Osteoblast (primary cell): ENCODE data around the gene HSPA12B. TPM values are rescaled to one million over a fixed set of nuclear protein-coding genes. Genes with fewer than 3 reads are reported as not detected.

Source experiments
- DNase-seq: peaks from one replicate; pipeline ENCODE4 v3.0.0; 2011; ENCODE audit warnings: low spot score, mixed read lengths; ENCODE audit not compliant: insufficient read length; ENCODE audit errors: missing footprints
- H2AFZ ChIP-seq: 2 replicates; pipeline ENCODE4 v1.6.0; 2011; ENCODE audit warnings: mild to moderate bottlenecking, low read length
- H3K27ac ChIP-seq: 2 replicates; pipeline ENCODE4 v1.5.1; 2011; ENCODE audit warnings: mild to moderate bottlenecking, low read depth, low read length, moderate library complexity
- H3K27me3 ChIP-seq: 2 replicates; pipeline ENCODE4 v1.6.0; 2012; ENCODE audit warnings: mild to moderate bottlenecking, control low read depth, inconsistent platforms, low read length, moderate library complexity; ENCODE audit not compliant: insufficient read depth
- H3K36me3 ChIP-seq: 2 replicates; pipeline ENCODE4 v1.5.1; 2011; ENCODE audit warnings: mild to moderate bottlenecking, low read length, control low read depth, moderate library complexity; ENCODE audit not compliant: insufficient read depth
- H3K4me1 ChIP-seq: 2 replicates; pipeline ENCODE4 v1.5.1; 2011; ENCODE audit warnings: mild to moderate bottlenecking, low read length, control low read depth, moderate library complexity; ENCODE audit not compliant: insufficient read depth
- H3K4me2 ChIP-seq: 2 replicates; pipeline ENCODE4 v1.6.0; 2011; ENCODE audit warnings: mild to moderate bottlenecking, low read length; ENCODE audit not compliant: insufficient read depth
- H3K4me3 ChIP-seq: fragments of 200-600 bp; sonication (generic); 3 replicates; pipeline ENCODE4 v1.5.1; 2012; ENCODE audit warnings: mild to moderate bottlenecking, low read length, inconsistent platforms; ENCODE audit not compliant: insufficient read depth
- H3K79me2 ChIP-seq: 2 replicates; pipeline ENCODE4 v1.6.0; 2012; ENCODE audit warnings: mild to moderate bottlenecking, low read length, control low read depth, inconsistent platforms; ENCODE audit not compliant: insufficient read depth
- H3K9me3 ChIP-seq: 2 replicates; pipeline ENCODE4 v1.5.1; 2011; ENCODE audit warnings: low read depth, low read length, control low read depth
- H4K20me1 ChIP-seq: 2 replicates; pipeline ENCODE4 v1.6.0; 2012; ENCODE audit warnings: mild to moderate bottlenecking, low read length, control low read depth; ENCODE audit not compliant: insufficient read depth
- total RNA-seq: library from RNA; depleted of rRNA; stranded (reverse); fragments of >200 nt; gene quantifications from 2 replicates; pipeline ENCODE4 v1.2.3, GENCODE V29; 2012
- TF ChIP-seq, protein P1 (sequence below): IDR thresholded peaks from 2 replicates; pipeline ENCODE4 v1.5.1; 2011; ENCODE audit warnings: mild to moderate bottlenecking, low read depth, low read length, moderate library complexity; ENCODE audit errors: extremely low read depth

HSPA12B gene
- total RNA-seq, 1 donor, result not detected

- TF ChIP-seq, protein P1, sequence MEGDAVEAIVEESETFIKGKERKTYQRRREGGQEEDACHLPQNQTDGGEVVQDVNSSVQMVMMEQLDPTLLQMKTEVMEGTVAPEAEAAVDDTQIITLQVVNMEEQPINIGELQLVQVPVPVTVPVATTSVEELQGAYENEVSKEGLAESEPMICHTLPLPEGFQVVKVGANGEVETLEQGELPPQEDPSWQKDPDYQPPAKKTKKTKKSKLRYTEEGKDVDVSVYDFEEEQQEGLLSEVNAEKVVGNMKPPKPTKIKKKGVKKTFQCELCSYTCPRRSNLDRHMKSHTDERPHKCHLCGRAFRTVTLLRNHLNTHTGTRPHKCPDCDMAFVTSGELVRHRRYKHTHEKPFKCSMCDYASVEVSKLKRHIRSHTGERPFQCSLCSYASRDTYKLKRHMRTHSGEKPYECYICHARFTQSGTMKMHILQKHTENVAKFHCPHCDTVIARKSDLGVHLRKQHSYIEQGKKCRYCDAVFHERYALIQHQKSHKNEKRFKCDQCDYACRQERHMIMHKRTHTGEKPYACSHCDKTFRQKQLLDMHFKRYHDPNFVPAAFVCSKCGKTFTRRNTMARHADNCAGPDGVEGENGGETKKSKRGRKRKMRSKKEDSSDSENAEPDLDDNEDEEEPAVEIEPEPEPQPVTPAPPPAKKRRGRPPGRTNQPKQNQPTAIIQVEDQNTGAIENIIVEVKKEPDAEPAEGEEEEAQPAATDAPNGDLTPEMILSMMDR, result no peak
- Histone ChIP-seq H3K36me3 (peaks cover 5% of the 10 kb centered on the region), H3K4me2 (no peak overlapping the region), H3K79me2 (peaks cover 35% of the 10 kb centered on the region), H3K9me3 (no peaks in the 10 kb centered on the region), H3K27me3 (peaks cover 6% of the 10 kb centered on the region), H3K4me1 (peaks cover 28% of the 10 kb centered on the region), H3K4me3 (no peak overlapping the region), H4K20me1 (peaks cover 39% of the 10 kb centered on the region), H3K27ac (no peak overlapping the region), H2AFZ (no peak overlapping the region)
- no peak for DNase-seq
Observed at GRCh38 chr20:3783068-3783489, 50.6 kb downstream of the HSPA12B start.

- H3K4me2 ChIP-seq, result no peak overlapping the region
- peaks cover 3% of the 10 kb centered on the region for H3K27me3 ChIP-seq
- TF ChIP-seq, protein P1, result no peak
- peaks cover 5% of the 10 kb centered on the region for H3K36me3 ChIP-seq
- DNase-seq, result no peak
- H3K79me2 ChIP-seq, result peaks cover 35% of the 10 kb centered on the region
- H2AFZ ChIP-seq, result no peak overlapping the region
- peaks cover 39% of the 10 kb centered on the region for H4K20me1 ChIP-seq
- no peak overlapping the region for H3K27ac ChIP-seq
- peaks cover 26% of the 10 kb centered on the region for H3K4me1 ChIP-seq
- H3K9me3 ChIP-seq, result no peaks in the 10 kb centered on the region
- no peak overlapping the region for H3K4me3 ChIP-seq
Observed at GRCh38 chr20:3783511-3784195, 51.2 kb downstream of the HSPA12B start.

DNA sequence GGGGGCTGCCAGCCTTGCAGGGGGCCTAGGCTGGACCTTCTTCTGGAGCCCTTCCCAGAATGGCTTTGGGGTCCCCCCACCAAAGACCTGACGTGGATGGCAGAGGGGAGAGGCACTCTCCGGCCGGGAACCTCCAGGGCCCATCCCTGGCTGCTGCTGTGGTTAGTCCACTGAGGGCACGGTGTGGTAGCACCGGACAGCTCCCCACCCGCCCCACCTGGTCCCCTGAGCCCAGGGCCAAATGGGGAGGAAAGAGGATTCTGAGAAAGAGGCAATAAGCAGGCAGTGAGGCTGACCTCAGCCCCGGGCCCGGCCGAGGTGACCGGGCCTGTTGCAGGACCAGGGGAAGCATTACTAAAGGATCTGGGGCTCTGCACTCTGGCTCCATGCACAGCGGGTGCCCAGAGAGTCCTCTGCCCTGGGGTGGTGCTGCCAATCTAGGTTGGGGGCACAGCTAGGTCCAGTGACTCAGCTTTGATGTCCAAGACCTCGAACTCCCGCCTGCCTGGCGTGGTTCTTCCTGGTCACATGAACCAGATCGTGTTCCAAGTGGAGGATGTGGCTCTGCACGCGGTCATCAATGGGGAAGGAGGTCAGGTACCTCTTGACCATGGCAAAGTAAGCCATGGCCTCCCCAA lies 51.9 kb downstream of the HSPA12B start:
- H3K4me2 ChIP-seq, result peak overlapping the region; percentile 87
- H3K4me1 ChIP-seq, result peaks cover 26% of the 10 kb centered on the region
- H2AFZ ChIP-seq, result no peak overlapping the region
- H3K27ac ChIP-seq, result peak overlapping the region; percentile 31
- no peaks in the 10 kb centered on the region for H3K27me3 ChIP-seq
- TF ChIP-seq, protein P1, result no peak
- peaks cover 5% of the 10 kb centered on the region for H3K36me3 ChIP-seq
- peak; percentile 89 for DNase-seq
- H3K4me3 ChIP-seq, result peak overlapping the region; percentile 79
- H3K9me3 ChIP-seq, result no peaks in the 10 kb centered on the region
- H4K20me1 ChIP-seq, result peaks cover 39% of the 10 kb centered on the region
- peaks cover 35% of the 10 kb centered on the region for H3K79me2 ChIP-seq

DNA sequence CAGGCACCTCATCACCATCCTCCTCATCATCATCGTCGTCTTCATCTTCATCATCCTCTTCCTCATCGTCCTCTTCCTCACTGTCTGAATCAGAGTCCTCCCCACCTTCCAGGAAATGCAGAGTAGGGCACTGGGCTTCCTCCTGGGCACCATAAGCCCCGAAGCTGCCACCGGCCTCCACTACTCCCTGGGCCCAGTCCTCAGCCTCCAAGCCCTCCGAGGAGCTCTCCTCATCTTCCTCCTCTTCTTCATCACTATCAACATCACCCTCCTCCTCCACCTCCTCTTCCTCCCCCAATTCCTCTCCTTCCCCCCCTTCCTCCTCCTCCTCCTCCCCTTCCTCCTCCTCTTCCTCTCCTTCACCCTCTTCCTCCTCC lies 52.4 kb downstream of the HSPA12B start:
- Histone ChIP-seq H3K4me1 (peaks cover 26% of the 10 kb centered on the region), H3K27ac (peak overlapping the region; percentile 31), H3K4me3 (peak overlapping the region; percentile 79), H2AFZ (no peak overlapping the region), H4K20me1 (peaks cover 39% of the 10 kb centered on the region), H3K9me3 (no peaks in the 10 kb centered on the region), H3K4me2 (peak overlapping the region; percentile 87), H3K36me3 (peaks cover 5% of the 10 kb centered on the region), H3K27me3 (no peaks in the 10 kb centered on the region), H3K79me2 (peaks cover 35% of the 10 kb centered on the region)
- DNase-seq, result no peak
- TF ChIP-seq, protein P1, result no peak
